Uterus (tissue), 4 donors: ENCODE measurements around the gene GTF3C4. TPM values are rescaled to one million over a fixed set of nuclear protein-coding genes. Genes with fewer than 3 reads are reported as not detected.
"Not testable (repeated sequence)": the region's sequence is repeated elsewhere in the genome, so short reads cannot be mapped to it uniquely, and the experiment has no call there.

Experiments used
- DNase-seq, 2 donors: peaks; one replicate each; pipeline ENCODE4 v3.0.0-alpha.2; 2019 to 2020
- H3K27ac ChIP-seq, 2 donors: fragments of 200-600 bp; sonication (generic); 1 replicate in 1 of 2; 2 replicates in 1 of 2; pipeline ENCODE4 v1.5.1; 2016 to 2018
- H3K27me3 ChIP-seq, 2 donors: fragments of 200-600 bp; sonication (generic); one replicate each; pipeline ENCODE4 v1.5.1; 2018 to 2019; ENCODE audit warnings: control low read depth in 1 of 2
- H3K36me3 ChIP-seq, 2 donors: fragments of 200-600 bp; sonication (generic); one replicate each; pipeline ENCODE4 v1.5.1; 2019; ENCODE audit warnings: control low read depth in 1 of 2
- H3K4me1 ChIP-seq, 2 donors: fragments of 200-600 bp; sonication (generic); one replicate each; pipeline ENCODE4 v1.5.1; 2018 to 2019; ENCODE audit warnings: control low read depth in 1 of 2
- H3K4me3 ChIP-seq, 2 donors: fragments of 200-600 bp; sonication (generic); 1 replicate in 1 of 2; 2 replicates in 1 of 2; pipeline ENCODE4 v1.5.1; 2018 to 2019; ENCODE audit warnings: mild to moderate bottlenecking in 1 of 2
- H3K9me3 ChIP-seq, 2 donors: fragments of 200-600 bp; sonication (generic); one replicate each; pipeline ENCODE4 v1.5.1; 2019; ENCODE audit warnings: control low read depth in 1 of 2
- CTCF ChIP-seq, 4 experiments: fragments of 200-600 bp in 2 of 4; fragments of 450-650 bp in 2 of 4; sonication (generic) in 2 of 4; IDR thresholded peaks; one replicate each; pipeline ENCODE4 v1.5.1; 2016 to 2019; ENCODE audit warnings: antibody characterized with exemption in 4 of 4, mild to moderate bottlenecking in 2 of 4, moderate library complexity in 1 of 4
- POLR2A ChIP-seq, 2 donors: fragments of 450-650 bp; IDR thresholded peaks; one replicate each; pipeline ENCODE4 v1.6.1; 2016; ENCODE audit warnings: antibody characterized with exemption in 2 of 2, mild to moderate bottlenecking in 1 of 2, moderate library complexity in 1 of 2
- intact Hi-C: fragments of 100-400 bp; cut with DNase I; formaldehyde crosslinking; loops from one replicate; pipeline ENCODE4 v1.15.1; 2023; ENCODE audit warnings: low total_unique reads
- total RNA-seq, 4 donors: library from RNA; depleted of rRNA in 3 of 4; stranded (reverse); fragments of >200 nt in 3 of 4; gene quantifications; one replicate each; pipeline versions ENCODE4 v1.1.0 to v1.2.4, GENCODE V29; 2014 to 2023
- donor health status: DM: yes; HTN: yes; CAD: no.

The GTF3C4 gene
- total RNA-seq, 4 donors from 2014 or later: 3.2 to 27.8 (median 10.5) TPM

GRCh38 chr9:132712753-132713152 lies 42.5 kb downstream of the GTF3C4 start:
- H3K4me1 ChIP-seq: no peaks in the 10 kb centered on the region

GRCh38 chr9:132716007-132716406 lies 45.7 kb downstream of the GTF3C4 start:
- Histone ChIP-seq H3K27ac (no peak overlapping the region), H3K9me3 (no peaks in the 10 kb centered on the region), H3K4me3 (no peak overlapping the region), H3K27me3 (no peaks in the 10 kb centered on the region), H3K4me1 (no peaks in the 10 kb centered on the region), H3K36me3 (no peaks in the 10 kb centered on the region)
- intact Hi-C loops: no loop called here
- TF ChIP-seq POLR2A (IDR thresholded peaks at IDR 0.05) (no peak), CTCF (IDR thresholded peaks at IDR 0.05) (no peak)
- no peak for DNase-seq

More at GRCh38 chr9:132712753-132713152, 42.5 kb downstream of the GTF3C4 start:
- TF ChIP-seq POLR2A (IDR thresholded peaks at IDR 0.05) (no peak), CTCF (IDR thresholded peaks at IDR 0.05) (no peak)
- no peak overlapping the region for H3K4me3 ChIP-seq
- no peak overlapping the region for H3K27ac ChIP-seq
- intact Hi-C loops: no loop called here
- no peaks in the 10 kb centered on the region for H3K27me3 ChIP-seq
- H3K9me3 ChIP-seq: no peaks in the 10 kb centered on the region
- DNase-seq: no peak
- H3K36me3 ChIP-seq: no peaks in the 10 kb centered on the region

GRCh38 chr9:132717326-132717945 lies 47.2 kb downstream of the GTF3C4 start:
- Histone ChIP-seq H3K27me3 (no peaks in the 10 kb centered on the region), H3K9me3 (no peaks in the 10 kb centered on the region), H3K4me1 (no peaks in the 10 kb centered on the region), H3K36me3 (no peaks in the 10 kb centered on the region), H3K27ac (no peak overlapping the region), H3K4me3 (no peak overlapping the region)
- no peak for DNase-seq
- intact Hi-C loops: no loop called here
- TF ChIP-seq POLR2A (IDR thresholded peaks at IDR 0.05): no peak
- TF ChIP-seq CTCF (IDR thresholded peaks at IDR 0.05): no peak

GRCh38 chr9:132718381-132718928 lies 48.2 kb downstream of the GTF3C4 start:
- H3K27ac ChIP-seq, H3K9me3 ChIP-seq, DNase-seq, H3K4me1 ChIP-seq, intact Hi-C loops, H3K27me3 ChIP-seq, H3K4me3 ChIP-seq, H3K36me3 ChIP-seq: not testable (repeated sequence)

DNA sequence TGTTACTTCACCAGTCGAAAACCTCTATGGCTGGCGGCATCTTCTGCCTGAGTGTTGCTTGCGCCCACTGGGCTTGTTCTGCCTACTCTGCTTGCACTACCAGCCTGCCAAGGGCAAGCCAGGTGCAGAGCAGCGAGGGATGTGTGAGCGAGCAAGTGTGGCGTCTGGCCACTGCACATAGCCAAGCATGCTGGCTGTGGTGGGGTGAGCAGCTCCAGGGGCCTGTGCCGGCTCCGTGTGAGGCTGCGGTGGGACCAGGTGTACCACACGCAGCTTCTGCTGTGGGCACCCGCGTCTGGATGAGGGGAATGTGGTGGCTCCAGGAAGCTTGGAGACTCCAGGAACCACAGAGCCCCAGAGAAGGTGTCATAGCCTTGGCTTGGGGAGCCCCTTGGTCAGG lies 51.4 kb downstream of the GTF3C4 start:
- intact Hi-C loops: no loop called here
- Histone ChIP-seq H3K27me3 (no peaks in the 10 kb centered on the region), H3K36me3 (no peaks in the 10 kb centered on the region), H3K4me1 (no peaks in the 10 kb centered on the region), H3K9me3 (no peaks in the 10 kb centered on the region), H3K4me3 (no peak overlapping the region), H3K27ac (no peak overlapping the region)
- TF ChIP-seq CTCF (IDR thresholded peaks at IDR 0.05) (no peak), POLR2A (IDR thresholded peaks at IDR 0.05) (no peak)
- DNase-seq: no peak
